A673 (cell line): ENCODE results near the gene DNAH14. TPM values are rescaled to one million over a fixed set of nuclear protein-coding genes. Genes with fewer than 3 reads are reported as not detected.

ENCODE experiments used
- BruUV-seq: library from RNA; stranded (reverse); fragments of 400-500 nt; replicated peaks from 2 replicates; lab custom pipeline; 2021; lab: Mats Ljungman, UMichigan
- CTCF ChIA-PET: fragments of 300-600 bp; sonication (Branson Sonifier 250); formaldehyde crosslinking; loops from one replicate; lab custom pipeline; 2022; ENCODE audit warnings: antibody characterized with exemption; lab: Charles Lee
- POLR2A ChIA-PET: fragments of 300-600 bp; sonication (Branson Sonifier 250); formaldehyde crosslinking; loops from one replicate; lab custom pipeline; 2022; ENCODE audit warnings: antibody characterized with exemption; ENCODE audit not compliant: low non-redundant PET; lab: Charles Lee
- DNase-seq: peaks from one replicate; pipeline ENCODE4 v3.0.0-alpha.2; 2015; ENCODE audit warnings: low spot score
- H3K27ac ChIP-seq: fragments of 200-600 bp; sonication (generic); 2 replicates; pipeline ENCODE4 v1.5.1; 2016; ENCODE audit warnings: mixed run types, low read depth, mild to moderate bottlenecking, mixed read lengths, antibody characterized with exemption, low read length; ENCODE audit not compliant: poor library complexity, severe bottlenecking
- H3K27me3 ChIP-seq: fragments of 200-600 bp; sonication (generic); replicated peaks from 2 replicates; pipeline ENCODE4 v1.6.1; 2017; ENCODE audit warnings: mixed run types, low read depth, mild to moderate bottlenecking, mixed read lengths, antibody characterized with exemption, low read length; ENCODE audit not compliant: insufficient read depth, poor library complexity
- H3K36me3 ChIP-seq: fragments of 200-600 bp; sonication (generic); 2 replicates; pipeline ENCODE4 v1.6.1; 2016; ENCODE audit warnings: mixed run types, mild to moderate bottlenecking, mixed read lengths, antibody characterized with exemption, low read length; ENCODE audit not compliant: insufficient read depth, poor library complexity, severe bottlenecking
- H3K4me1 ChIP-seq: fragments of 200-600 bp; sonication (generic); 2 replicates; pipeline ENCODE4 v1.6.1; 2017; ENCODE audit warnings: mixed run types, mild to moderate bottlenecking, mixed read lengths, antibody characterized with exemption, low read length; ENCODE audit not compliant: insufficient read depth, poor library complexity, severe bottlenecking
- H3K4me3 ChIP-seq: fragments of 200-600 bp; sonication (generic); 2 replicates; pipeline ENCODE4 v1.5.1; 2016; ENCODE audit warnings: low read depth, mixed run types, mild to moderate bottlenecking, mixed read lengths, low read length; ENCODE audit not compliant: poor library complexity, severe bottlenecking
- H3K9me3 ChIP-seq: fragments of 200-600 bp; sonication (generic); 2 replicates; pipeline ENCODE4 v1.6.1; 2016; ENCODE audit warnings: mixed run types, low read depth, mild to moderate bottlenecking, mixed read lengths, antibody characterized with exemption, low read length; ENCODE audit not compliant: poor library complexity, severe bottlenecking
- EZH2 ChIP-seq: fragments of 200-600 bp; sonication (generic); IDR thresholded peaks from 2 replicates; pipeline ENCODE4 v1.6.1; 2017; ENCODE audit warnings: borderline replicate concordance, low read depth, mild to moderate bottlenecking, mixed read lengths, antibody characterized with exemption, low read length; ENCODE audit not compliant: poor library complexity, severe bottlenecking
- intact Hi-C: fragments of 100-400 bp; cut with micrococcal nuclease; formaldehyde crosslinking; loops from one replicate; pipeline ENCODE4 v1.10.0; 2022; ENCODE audit not compliant: unreplicated experiment
- total RNA-seq: library from RNA; stranded (reverse); gene quantifications from 2 replicates; pipeline ENCODE4 v1.2.3, GENCODE V29; 2021
- TF ChIP-seq, protein P1 (sequence below): fragments of 300-800, 200-600 bp; sonication (generic); conservative IDR thresholded peaks from 2 replicates; pipeline ENCODE4 v1.5.1; 2017; ENCODE audit warnings: low read depth, mild to moderate bottlenecking, antibody characterized with exemption, low read length, moderate library complexity, mixed read lengths

The DNAH14 gene
- total RNA-seq, 1 experiment from 2014 or later: 9.9 TPM

DNA sequence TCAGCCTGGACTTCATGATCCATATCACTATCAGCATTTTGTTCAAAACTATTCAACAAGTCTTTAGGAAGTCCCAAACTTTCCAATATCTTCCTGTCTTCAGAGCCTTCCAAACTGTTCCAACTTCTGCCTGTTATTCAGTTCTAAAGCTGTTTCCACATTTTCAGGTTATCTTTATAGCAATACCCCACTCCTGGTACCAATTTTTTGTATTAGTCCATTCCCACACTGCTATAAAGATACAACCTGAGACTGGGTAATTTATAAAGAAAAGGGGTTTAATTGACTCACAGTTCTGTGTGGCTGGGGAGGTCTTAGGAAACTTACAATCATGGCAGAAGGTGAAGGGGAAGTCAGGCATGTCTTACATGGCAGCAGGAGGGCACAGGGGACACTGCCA, 18.3 kb upstream of the DNAH14 start:
- CTCF ChIA-PET: no interaction called here
- POLR2A ChIA-PET: no interaction called here
- Histone ChIP-seq H3K9me3 (peaks cover 14% of the 10 kb centered on the region), H3K4me1 (no peaks in the 10 kb centered on the region), H3K4me3 (no peak overlapping the region), H3K27me3 (peaks cover 3% of the 10 kb centered on the region), H3K27ac (no peak overlapping the region), H3K36me3 (no peaks in the 10 kb centered on the region)
- intact Hi-C loops: no loop called here
- no TSS peak for BruUV-seq
- no peak for DNase-seq
- TF ChIP-seq EZH2: no peak
- TF ChIP-seq, protein P1, sequence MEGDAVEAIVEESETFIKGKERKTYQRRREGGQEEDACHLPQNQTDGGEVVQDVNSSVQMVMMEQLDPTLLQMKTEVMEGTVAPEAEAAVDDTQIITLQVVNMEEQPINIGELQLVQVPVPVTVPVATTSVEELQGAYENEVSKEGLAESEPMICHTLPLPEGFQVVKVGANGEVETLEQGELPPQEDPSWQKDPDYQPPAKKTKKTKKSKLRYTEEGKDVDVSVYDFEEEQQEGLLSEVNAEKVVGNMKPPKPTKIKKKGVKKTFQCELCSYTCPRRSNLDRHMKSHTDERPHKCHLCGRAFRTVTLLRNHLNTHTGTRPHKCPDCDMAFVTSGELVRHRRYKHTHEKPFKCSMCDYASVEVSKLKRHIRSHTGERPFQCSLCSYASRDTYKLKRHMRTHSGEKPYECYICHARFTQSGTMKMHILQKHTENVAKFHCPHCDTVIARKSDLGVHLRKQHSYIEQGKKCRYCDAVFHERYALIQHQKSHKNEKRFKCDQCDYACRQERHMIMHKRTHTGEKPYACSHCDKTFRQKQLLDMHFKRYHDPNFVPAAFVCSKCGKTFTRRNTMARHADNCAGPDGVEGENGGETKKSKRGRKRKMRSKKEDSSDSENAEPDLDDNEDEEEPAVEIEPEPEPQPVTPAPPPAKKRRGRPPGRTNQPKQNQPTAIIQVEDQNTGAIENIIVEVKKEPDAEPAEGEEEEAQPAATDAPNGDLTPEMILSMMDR: no peak

DNA sequence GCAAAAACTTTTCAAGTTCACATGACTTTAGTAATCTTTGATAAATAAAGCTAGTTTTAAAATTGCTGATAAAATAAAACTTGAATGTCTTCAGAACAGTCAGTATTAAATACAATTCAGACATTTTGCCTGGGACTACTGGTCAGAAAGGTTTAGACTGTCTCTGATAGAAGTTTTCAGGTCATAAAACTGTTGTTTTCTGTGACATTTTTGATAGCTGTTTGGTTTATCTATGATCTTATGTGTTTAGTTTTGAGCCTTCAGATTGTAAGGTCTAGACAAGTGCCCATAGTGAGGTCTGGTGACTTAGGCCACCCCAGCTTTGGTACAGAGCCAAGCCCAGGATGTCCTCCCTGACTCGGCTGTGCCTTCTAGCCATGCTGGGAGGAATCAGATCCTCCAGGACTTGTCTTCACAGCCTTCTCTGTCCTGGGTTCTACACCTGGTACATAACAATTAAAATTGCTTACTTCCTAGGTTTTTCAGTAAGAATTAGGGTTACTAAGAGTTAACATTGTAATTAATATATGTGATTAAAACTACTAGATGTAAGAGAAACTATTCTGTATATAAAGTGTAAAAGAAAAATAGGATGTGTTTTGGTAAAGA, 15.1 kb upstream of the DNAH14 start:
- POLR2A ChIA-PET: no interaction called here

DNA sequence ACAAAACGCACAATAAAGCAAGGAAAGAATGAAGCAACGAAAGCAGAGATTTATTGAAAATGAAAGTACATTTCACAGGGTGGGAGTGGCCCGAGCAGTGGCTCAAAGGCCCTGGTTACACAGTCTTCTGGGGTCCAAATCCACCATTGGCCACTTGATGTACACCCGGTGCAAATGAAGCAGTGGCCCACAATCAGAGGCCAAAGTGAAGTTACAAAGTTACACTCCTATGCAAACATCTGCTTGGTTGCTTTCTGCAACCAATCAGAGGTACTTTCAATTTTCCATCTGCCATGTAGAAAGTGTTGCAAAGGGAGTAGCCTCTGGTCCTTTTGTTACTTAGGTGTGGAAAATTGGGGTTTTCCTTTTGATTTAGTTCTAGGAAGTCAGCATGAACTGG, 10.0 kb upstream of the DNAH14 start:
- Histone ChIP-seq H3K27ac (no peak overlapping the region), H3K36me3 (no peaks in the 10 kb centered on the region), H3K27me3 (no peaks in the 10 kb centered on the region), H3K4me3 (no peak overlapping the region), H3K9me3 (peaks cover 6% of the 10 kb centered on the region), H3K4me1 (no peaks in the 10 kb centered on the region)
- ChIA-PET CTCF (no interaction called here), POLR2A (no interaction called here)
- no peak for TF ChIP-seq EZH2
- TF ChIP-seq, protein P1: no peak
- BruUV-seq: no TSS peak
- DNase-seq: no peak
- intact Hi-C loops: no loop called here

More for the DNA sequence above, 15.1 kb upstream of the DNAH14 start:
- H3K27ac ChIP-seq: no peak overlapping the region
- peaks cover 14% of the 10 kb centered on the region for H3K9me3 ChIP-seq
- CTCF ChIA-PET: interaction anchor here (1.0 kb wide), 1 partner anchor 8 kb away, joined by 3 read pairs; no protein-coding TSS in a partner anchor
- no peak for TF ChIP-seq EZH2
- TF ChIP-seq, protein P1: no peak
- no peaks in the 10 kb centered on the region for H3K36me3 ChIP-seq
- no peak for DNase-seq
- no peaks in the 10 kb centered on the region for H3K27me3 ChIP-seq
- intact Hi-C loops: no loop called here
- H3K4me3 ChIP-seq: no peak overlapping the region
- BruUV-seq: no TSS peak
- no peaks in the 10 kb centered on the region for H3K4me1 ChIP-seq
